GM12892 (cell line): ENCODE data around the gene IL6ST.

Experiments used
- POLR2A ChIP-seq: IDR thresholded peaks from 2 replicates; pipeline ENCODE4 v1.6.1; 2011; ENCODE audit warnings: low read depth, low read length, control low read depth
- POLR2AphosphoS5 ChIP-seq: IDR thresholded peaks from 2 replicates; pipeline ENCODE4 v1.6.1; 2011; ENCODE audit warnings: low read depth, low read length, control low read depth
- TAF1 ChIP-seq: IDR thresholded peaks from 2 replicates; pipeline ENCODE4 v1.6.1; 2011; ENCODE audit warnings: low read depth, mild to moderate bottlenecking, control low read depth, low read length, borderline replicate concordance

DNA sequence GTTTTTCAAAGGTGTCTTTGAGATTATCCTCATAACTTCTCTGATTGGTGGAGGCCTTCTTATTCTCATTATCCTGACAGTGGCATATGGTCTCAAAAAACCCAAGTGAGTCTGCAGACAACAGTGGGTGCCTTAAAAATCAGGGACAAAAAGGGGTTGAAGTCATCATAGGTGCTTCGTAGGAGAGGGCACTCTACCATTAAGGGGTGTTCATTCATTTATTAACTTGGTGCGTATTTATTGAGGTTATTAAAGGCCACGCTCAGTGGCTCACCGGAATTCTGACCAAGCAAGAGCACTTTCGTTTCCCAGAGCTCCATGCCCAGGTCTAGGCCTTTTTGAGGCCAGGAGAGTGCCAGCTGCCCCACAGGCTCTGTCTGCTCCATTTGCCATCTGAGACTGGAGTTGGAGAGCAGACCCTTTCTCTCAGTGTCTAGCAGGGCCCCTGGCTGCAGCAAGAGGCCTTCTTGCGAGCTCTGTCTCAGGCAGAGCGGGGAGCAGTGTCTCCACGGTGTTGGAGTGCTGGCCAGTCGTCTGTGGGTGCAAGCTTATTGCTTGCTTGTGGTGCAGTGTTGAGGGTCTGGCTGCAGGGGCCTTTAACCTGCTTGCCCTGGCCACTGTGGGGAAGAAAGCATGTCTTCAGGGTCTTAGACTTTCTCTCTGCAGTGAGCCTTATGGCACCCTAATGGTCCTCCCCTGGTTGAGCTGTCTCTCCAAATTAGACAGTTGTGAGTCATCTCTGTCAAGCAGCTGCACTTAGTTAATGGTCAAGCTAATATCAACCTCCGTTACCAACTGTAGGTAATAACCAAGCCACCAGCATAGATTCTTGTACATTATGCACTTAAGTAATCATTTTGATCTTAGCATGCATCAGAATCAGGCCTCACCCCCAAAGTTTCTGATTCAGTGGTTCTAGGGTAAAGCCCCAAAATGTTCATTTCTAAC, 81.0 kb downstream of the IL6ST start:
- no peak for TF ChIP-seq POLR2A
- no peak for TF ChIP-seq TAF1
- no peak for TF ChIP-seq POLR2AphosphoS5
